ENCODE measurements around the gene BLOC1S1. TPM values are rescaled to one million over a fixed set of nuclear protein-coding genes. Genes with fewer than 3 reads are reported as not detected.

Gene BLOC1S1
- total and polyA plus RNA-seq, 2 donors = 168 to 190 TPM

GRCh38 chr12:55698241-55698955 is 17.4 kb upstream of the BLOC1S1 start:
- Histone ChIP-seq H3K9me3 (ENCODE audit: control insufficient read depth in 2 of 2, insufficient read depth in 1 of 2, low read length in 1 of 2) (no peaks in the 10 kb centered on the region), H3K27me3 (ENCODE audit: control insufficient read depth in 2 of 2, insufficient read depth in 1 of 2, low read length in 1 of 2) (peaks cover 0 to 4% of the 10 kb centered on the region in 2 donors), H3K4me1 (ENCODE audit: control insufficient read depth in 2 of 2, insufficient read depth in 2 of 2, low read length in 2 of 2) (no peaks in the 10 kb centered on the region), H3K27ac (ENCODE audit: low read depth in 1 of 2, low read length in 1 of 2) (no peak overlapping the region), H3K4me3 (ENCODE audit: low read length in 2 of 2) (no peak overlapping the region), H3K36me3 (ENCODE audit: control insufficient read depth in 2 of 2, insufficient read depth in 2 of 2, low read length in 1 of 2) (no peaks in the 10 kb centered on the region)
- DNase-seq (ENCODE audit: low read depth in 6 of 9, low spot score in 9 of 9) = no peak
- 96% methylated on average over 16 of the region's 16 CpGs for WGBS

DNA sequence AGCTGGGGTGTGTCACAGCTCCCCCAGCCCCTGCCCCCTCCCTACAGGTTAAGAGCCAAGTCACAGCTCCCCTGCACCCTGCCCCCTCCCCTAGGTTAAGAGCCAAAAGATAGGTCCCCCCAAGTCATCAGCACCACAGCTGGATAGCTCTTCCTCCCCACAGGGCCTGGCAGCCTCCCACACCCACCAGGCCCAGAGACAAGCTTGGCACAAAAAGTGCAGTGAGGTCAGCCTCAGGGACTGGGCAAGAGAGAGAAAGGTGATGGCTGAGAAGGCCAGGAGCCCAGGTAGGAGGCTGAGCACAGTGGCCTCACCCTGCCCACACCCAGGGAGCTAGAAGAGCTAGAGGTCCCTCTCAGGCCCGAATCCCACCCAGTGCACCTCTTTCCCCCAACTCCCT is 16.9 kb upstream of the BLOC1S1 start:
- Histone ChIP-seq H3K4me3 (ENCODE audit: low read length in 2 of 2) (no peak overlapping the region), H3K9me3 (ENCODE audit: control insufficient read depth in 2 of 2, insufficient read depth in 1 of 2, low read length in 1 of 2) (no peaks in the 10 kb centered on the region), H3K27me3 (ENCODE audit: control insufficient read depth in 2 of 2, insufficient read depth in 1 of 2, low read length in 1 of 2) (peaks cover 0 to 4% of the 10 kb centered on the region in 2 donors), H3K36me3 (ENCODE audit: control insufficient read depth in 2 of 2, insufficient read depth in 2 of 2, low read length in 1 of 2) (no peaks in the 10 kb centered on the region), H3K27ac (ENCODE audit: low read depth in 1 of 2, low read length in 1 of 2) (no peak overlapping the region), H3K4me1 (ENCODE audit: control insufficient read depth in 2 of 2, insufficient read depth in 2 of 2, low read length in 2 of 2) (peaks cover under 1 to 2% of the 10 kb centered on the region in 2 donors)
- DNase-seq (ENCODE audit: low read depth in 6 of 9, low spot score in 9 of 9) = no peak
- WGBS = 100% methylated on average over 1 of the region's 1 CpG

- Histone ChIP-seq H3K36me3 (ENCODE audit: control insufficient read depth in 2 of 2, insufficient read depth in 2 of 2, low read length in 1 of 2) (no peaks in the 10 kb centered on the region), H3K4me1 (ENCODE audit: control insufficient read depth in 2 of 2, insufficient read depth in 2 of 2, low read length in 2 of 2) (peaks cover 3 to 8% of the 10 kb centered on the region in 2 donors), H3K4me3 (ENCODE audit: low read length in 2 of 2) (no peak overlapping the region), H3K27ac (ENCODE audit: low read depth in 1 of 2, low read length in 1 of 2) (no peak overlapping the region), H3K27me3 (ENCODE audit: control insufficient read depth in 2 of 2, insufficient read depth in 1 of 2, low read length in 1 of 2) (peaks cover 0 to 4% of the 10 kb centered on the region in 2 donors), H3K9me3 (ENCODE audit: control insufficient read depth in 2 of 2, insufficient read depth in 1 of 2, low read length in 1 of 2) (no peaks in the 10 kb centered on the region)
- no peak for DNase-seq (ENCODE audit: low read depth in 6 of 9, low spot score in 9 of 9)
- 91% methylated on average over 5 of the region's 5 CpGs for WGBS
These were observed 16.3 kb upstream of the BLOC1S1 start for GRCh38 chr12:55699471-55700055.

- no peak overlapping the region for H3K4me3 ChIP-seq (ENCODE audit: low read length in 2 of 2)
- 93% methylated on average over 21 of the region's 21 CpGs for WGBS
- peaks cover 12 to 17% of the 10 kb centered on the region in 2 donors for H3K4me1 ChIP-seq (ENCODE audit: control insufficient read depth in 2 of 2, insufficient read depth in 2 of 2, low read length in 2 of 2)
- H3K27me3 ChIP-seq (ENCODE audit: control insufficient read depth in 2 of 2, insufficient read depth in 1 of 2, low read length in 1 of 2) = peaks cover 0 to 4% of the 10 kb centered on the region in 2 donors
- H3K36me3 ChIP-seq (ENCODE audit: control insufficient read depth in 2 of 2, insufficient read depth in 2 of 2, low read length in 1 of 2) = no peaks in the 10 kb centered on the region
- H3K27ac ChIP-seq (ENCODE audit: low read depth in 1 of 2, low read length in 1 of 2) = no peak overlapping the region
- no peak for DNase-seq (ENCODE audit: low read depth in 6 of 9, low spot score in 9 of 9)
- H3K9me3 ChIP-seq (ENCODE audit: control insufficient read depth in 2 of 2, insufficient read depth in 1 of 2, low read length in 1 of 2) = no peaks in the 10 kb centered on the region
These were observed 15.4 kb upstream of the BLOC1S1 start for GRCh38 chr12:55700255-55701018.

GRCh38 chr12:55702861-55703260 is 13.0 kb upstream of the BLOC1S1 start:
- H3K4me3 ChIP-seq (ENCODE audit: low read length in 2 of 2) = no peak overlapping the region
- no peak for DNase-seq (ENCODE audit: low read depth in 6 of 9, low spot score in 9 of 9)
- no peak overlapping the region for H3K27ac ChIP-seq (ENCODE audit: low read depth in 1 of 2, low read length in 1 of 2)

GRCh38 chr12:55703288-55703687 is 12.6 kb upstream of the BLOC1S1 start:
- H3K27me3 ChIP-seq (ENCODE audit: control insufficient read depth in 2 of 2, insufficient read depth in 1 of 2, low read length in 1 of 2) = peaks cover 7 to 25% of the 10 kb centered on the region in 2 donors
- no peak overlapping the region for H3K4me3 ChIP-seq (ENCODE audit: low read length in 2 of 2)
- H3K9me3 ChIP-seq (ENCODE audit: control insufficient read depth in 2 of 2, insufficient read depth in 1 of 2, low read length in 1 of 2) = no peaks in the 10 kb centered on the region
- peaks cover 20 to 34% of the 10 kb centered on the region in 2 donors for H3K4me1 ChIP-seq (ENCODE audit: control insufficient read depth in 2 of 2, insufficient read depth in 2 of 2, low read length in 2 of 2)
- H3K36me3 ChIP-seq (ENCODE audit: control insufficient read depth in 2 of 2, insufficient read depth in 2 of 2, low read length in 1 of 2) = no peaks in the 10 kb centered on the region
- no peak for DNase-seq (ENCODE audit: low read depth in 6 of 9, low spot score in 9 of 9)
- H3K27ac ChIP-seq (ENCODE audit: low read depth in 1 of 2, low read length in 1 of 2) = no peak overlapping the region
- 82% methylated on average over 2 of the region's 2 CpGs for WGBS

More at GRCh38 chr12:55702861-55703260, 13.0 kb upstream of the BLOC1S1 start:
- Histone ChIP-seq H3K4me1 (ENCODE audit: control insufficient read depth in 2 of 2, insufficient read depth in 2 of 2, low read length in 2 of 2) (peaks cover 19 to 30% of the 10 kb centered on the region in 2 donors), H3K27me3 (ENCODE audit: control insufficient read depth in 2 of 2, insufficient read depth in 1 of 2, low read length in 1 of 2) (peaks cover 4 to 21% of the 10 kb centered on the region in 2 donors), H3K9me3 (ENCODE audit: control insufficient read depth in 2 of 2, insufficient read depth in 1 of 2, low read length in 1 of 2) (no peaks in the 10 kb centered on the region), H3K36me3 (ENCODE audit: control insufficient read depth in 2 of 2, insufficient read depth in 2 of 2, low read length in 1 of 2) (no peaks in the 10 kb centered on the region)
- WGBS = 98% methylated on average over 8 of the region's 8 CpGs

GRCh38 chr12:55703901-55704761 is 11.7 kb upstream of the BLOC1S1 start:
- no peaks in the 10 kb centered on the region for H3K9me3 ChIP-seq (ENCODE audit: control insufficient read depth in 2 of 2, insufficient read depth in 1 of 2, low read length in 1 of 2)
- no peak for DNase-seq (ENCODE audit: low read depth in 6 of 9, low spot score in 9 of 9)
- peaks cover 24 to 40% of the 10 kb centered on the region in 2 donors for H3K4me1 ChIP-seq (ENCODE audit: control insufficient read depth in 2 of 2, insufficient read depth in 2 of 2, low read length in 2 of 2)
- H3K4me3 ChIP-seq (ENCODE audit: low read length in 2 of 2) = no peak overlapping the region
- no peak overlapping the region for H3K27ac ChIP-seq (ENCODE audit: low read depth in 1 of 2, low read length in 1 of 2)
- H3K36me3 ChIP-seq (ENCODE audit: control insufficient read depth in 2 of 2, insufficient read depth in 2 of 2, low read length in 1 of 2) = no peaks in the 10 kb centered on the region
- WGBS = 85% methylated on average over 6 of the region's 6 CpGs
- peaks cover 14 to 34% of the 10 kb centered on the region in 2 donors for H3K27me3 ChIP-seq (ENCODE audit: control insufficient read depth in 2 of 2, insufficient read depth in 1 of 2, low read length in 1 of 2)

DNA sequence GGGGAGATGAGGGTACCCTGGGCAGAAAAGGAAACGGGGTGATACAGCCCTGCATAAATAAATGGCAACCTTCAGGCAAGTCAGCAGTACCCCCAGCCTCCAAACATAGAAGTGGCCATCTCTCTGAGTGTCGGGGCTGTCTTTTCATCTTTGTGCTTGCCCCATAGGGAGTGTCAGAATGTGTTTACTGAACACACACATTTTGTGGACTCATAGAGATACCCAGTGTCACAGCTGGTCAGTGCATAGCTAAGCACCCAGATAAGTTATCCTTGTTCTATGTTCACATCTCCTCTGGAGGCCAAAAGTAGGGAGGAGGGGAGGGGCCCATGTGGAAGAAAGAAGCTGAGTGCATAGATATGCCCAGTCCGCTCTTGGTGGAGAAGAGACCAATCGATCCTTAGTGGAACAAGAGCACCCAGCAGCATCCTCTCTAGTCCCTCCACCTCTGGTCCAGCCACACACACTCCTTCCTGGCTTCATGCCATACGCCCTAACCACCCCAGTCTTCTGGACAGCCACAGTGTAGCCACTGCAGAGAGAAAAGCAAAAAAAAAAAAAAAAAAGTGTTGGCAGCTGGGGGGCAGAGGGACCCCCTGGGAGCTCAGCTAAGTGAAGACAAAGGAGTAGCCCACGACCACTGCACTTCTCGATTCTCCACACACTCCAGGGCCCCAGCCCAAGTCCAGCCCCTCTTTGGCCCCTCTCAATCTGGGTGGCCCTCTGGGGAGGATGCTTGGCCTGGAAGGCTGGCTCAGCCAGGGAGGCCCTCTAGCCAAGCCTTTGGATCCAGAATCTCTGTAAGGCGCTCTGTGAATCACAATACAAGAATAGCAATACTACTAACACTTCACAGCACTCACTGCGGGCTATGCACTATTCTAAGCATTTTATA is 10.8 kb upstream of the BLOC1S1 start:
- Histone ChIP-seq H3K36me3 (ENCODE audit: control insufficient read depth in 2 of 2, insufficient read depth in 2 of 2, low read length in 1 of 2) (no peaks in the 10 kb centered on the region), H3K4me1 (ENCODE audit: control insufficient read depth in 2 of 2, insufficient read depth in 2 of 2, low read length in 2 of 2) (peaks cover 24 to 40% of the 10 kb centered on the region in 2 donors), H3K4me3 (ENCODE audit: low read length in 2 of 2) (no peak overlapping the region), H3K27me3 (ENCODE audit: control insufficient read depth in 2 of 2, insufficient read depth in 1 of 2, low read length in 1 of 2) (peaks cover 21 to 43% of the 10 kb centered on the region in 2 donors), H3K9me3 (ENCODE audit: control insufficient read depth in 2 of 2, insufficient read depth in 1 of 2, low read length in 1 of 2) (no peaks in the 10 kb centered on the region), H3K27ac (ENCODE audit: low read depth in 1 of 2, low read length in 1 of 2) (peak overlapping the region in 1 of 2 donors; percentile 33)
- 94% methylated on average over 9 of the region's 9 CpGs for WGBS
- no peak for DNase-seq (ENCODE audit: low read depth in 6 of 9, low spot score in 9 of 9)
